Measurements from ENCODE around the gene SAMD4B.
"Not testable (repeated sequence)": the region's sequence is repeated elsewhere in the genome, so short reads cannot be mapped to it uniquely, and the experiment has no call there.

The SAMD4B gene

DNA sequence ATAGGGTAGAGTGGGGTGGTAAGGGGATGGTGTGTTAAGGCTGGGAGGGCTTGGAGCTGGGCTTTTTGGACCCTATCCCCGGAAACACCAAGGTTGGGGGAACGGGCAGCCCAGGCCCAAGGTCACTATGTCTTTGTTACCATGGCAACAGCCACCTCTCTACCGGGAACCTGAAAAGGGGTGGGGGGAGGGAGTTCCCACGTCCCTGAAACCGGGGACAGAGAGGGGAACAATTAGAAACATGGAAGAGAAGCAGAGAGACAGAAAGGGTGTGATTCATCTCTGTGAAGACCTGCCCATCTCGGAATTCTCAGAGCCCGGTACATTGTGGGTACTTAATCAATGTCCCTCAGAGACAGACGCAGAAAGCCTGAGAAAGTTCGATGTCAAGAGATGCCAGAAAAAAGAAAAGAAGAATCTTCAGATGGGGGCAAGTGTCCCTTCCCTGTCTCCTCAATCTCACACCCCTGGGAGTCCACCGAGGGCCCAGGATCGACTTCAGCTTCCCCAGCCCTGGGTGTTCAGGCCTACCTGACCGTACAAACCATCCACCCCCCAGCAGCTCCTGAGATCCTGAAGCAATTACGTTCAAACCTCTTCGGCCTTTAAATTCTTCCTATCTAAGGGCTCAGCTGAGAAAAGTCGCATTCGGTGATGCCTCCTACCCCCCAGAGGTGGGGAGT lies 14.7 kb upstream of the SAMD4B start:
- H3K27ac ChIP-seq = peak overlapping the region; percentile 74
- peaks cover 3% of the 10 kb centered on the region for H3K9me3 ChIP-seq
- peaks cover 69 to 79% of the 10 kb centered on the region in 2 experiments for H3K4me1 ChIP-seq (ENCODE audit: control insufficient read depth in 1 of 2, insufficient read depth in 1 of 2, low read depth in 1 of 2, low read length in 1 of 2)
- peaks cover 7% of the 10 kb centered on the region for H3K27me3 ChIP-seq
- H3K4me3 ChIP-seq (ENCODE audit: low read depth in 1 of 2, low read length in 1 of 2) = peak overlapping the region in 1 of 2 experiments; percentile 38
- no peak for TF ChIP-seq CTCF (IDR thresholded peaks at IDR 0.05)
- peaks cover 81% of the 10 kb centered on the region for H3K36me3 ChIP-seq

- Histone ChIP-seq H3K27me3 (no peaks in the 10 kb centered on the region), H3K4me1 (ENCODE audit: control insufficient read depth in 1 of 2, insufficient read depth in 1 of 2, low read depth in 1 of 2, low read length in 1 of 2) (peaks cover 75 to 86% of the 10 kb centered on the region in 2 experiments), H3K4me3 (ENCODE audit: low read depth in 1 of 2, low read length in 1 of 2) (peak overlapping the region in 1 of 2 experiments; percentile 38), H3K36me3 (peaks cover 87% of the 10 kb centered on the region), H3K9me3 (peaks cover 3% of the 10 kb centered on the region), H3K27ac (peak overlapping the region; percentile 74)
- peak; percentile 97 for TF ChIP-seq CTCF (IDR thresholded peaks at IDR 0.05)
Measured at GRCh38 chr19:39328046-39328705, 14.0 kb upstream of the SAMD4B start.

DNA sequence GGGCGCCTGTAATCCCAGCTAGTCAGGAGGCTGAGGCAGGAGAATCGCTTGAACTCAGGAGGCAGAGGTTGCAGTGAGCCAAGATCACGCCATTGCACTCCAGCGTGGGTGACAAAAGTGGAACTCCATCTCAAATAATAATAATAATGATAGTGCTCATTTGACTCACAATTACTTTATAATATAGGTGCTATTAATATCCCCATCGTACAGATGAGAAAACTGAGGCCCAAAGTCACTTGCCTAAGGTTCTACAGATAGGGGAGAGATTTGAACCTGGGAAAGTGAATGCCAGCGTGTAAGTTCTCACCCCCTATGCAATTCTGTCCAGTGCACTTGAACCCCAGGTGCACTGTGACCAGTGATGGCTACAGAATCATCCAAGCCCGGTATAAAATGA lies 12.3 kb upstream of the SAMD4B start:
- Histone ChIP-seq H3K27me3 (no peaks in the 10 kb centered on the region), H3K4me3 (ENCODE audit: low read depth in 1 of 2, low read length in 1 of 2) (peak overlapping the region in 1 of 2 experiments; percentile 1), H3K4me1 (ENCODE audit: control insufficient read depth in 1 of 2, insufficient read depth in 1 of 2, low read depth in 1 of 2, low read length in 1 of 2) (peaks cover 80 to 87% of the 10 kb centered on the region in 2 experiments), H3K36me3 (peaks cover 82% of the 10 kb centered on the region), H3K9me3 (peaks cover 3% of the 10 kb centered on the region), H3K27ac (peak overlapping the region; percentile 74)
- TF ChIP-seq CTCF (IDR thresholded peaks at IDR 0.05) = no peak

DNA sequence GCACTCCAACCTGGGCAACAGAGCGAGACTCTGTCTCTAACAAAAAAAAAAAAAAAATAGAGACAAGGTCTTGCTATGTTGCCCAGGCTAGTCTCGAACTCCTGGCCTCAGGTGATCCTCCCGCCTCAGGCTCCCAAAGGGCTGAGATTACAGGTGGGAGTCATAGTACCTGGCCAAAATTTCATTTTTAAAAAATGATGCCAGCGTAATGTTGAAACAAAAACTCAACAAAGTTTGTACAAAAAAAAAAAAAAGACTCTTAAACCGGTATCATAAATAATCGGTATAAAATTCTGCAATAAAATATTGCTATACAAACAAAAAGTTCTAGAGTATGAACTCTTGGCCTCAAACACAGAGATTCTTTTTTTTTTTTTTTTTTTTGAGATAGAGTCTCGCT lies 9.9 kb upstream of the SAMD4B start:
- peaks cover 79 to 88% of the 10 kb centered on the region in 2 experiments for H3K4me1 ChIP-seq (ENCODE audit: control insufficient read depth in 1 of 2, insufficient read depth in 1 of 2, low read depth in 1 of 2, low read length in 1 of 2)
- peaks cover 3% of the 10 kb centered on the region for H3K9me3 ChIP-seq
- TF ChIP-seq CTCF (IDR thresholded peaks at IDR 0.05) = no peak
- H3K4me3 ChIP-seq (ENCODE audit: low read depth in 1 of 2, low read length in 1 of 2) = peak overlapping the region; percentile 90 to 96
- peaks cover 58% of the 10 kb centered on the region for H3K36me3 ChIP-seq
- no peaks in the 10 kb centered on the region for H3K27me3 ChIP-seq
- peak overlapping the region; percentile 100 for H3K27ac ChIP-seq

DNA sequence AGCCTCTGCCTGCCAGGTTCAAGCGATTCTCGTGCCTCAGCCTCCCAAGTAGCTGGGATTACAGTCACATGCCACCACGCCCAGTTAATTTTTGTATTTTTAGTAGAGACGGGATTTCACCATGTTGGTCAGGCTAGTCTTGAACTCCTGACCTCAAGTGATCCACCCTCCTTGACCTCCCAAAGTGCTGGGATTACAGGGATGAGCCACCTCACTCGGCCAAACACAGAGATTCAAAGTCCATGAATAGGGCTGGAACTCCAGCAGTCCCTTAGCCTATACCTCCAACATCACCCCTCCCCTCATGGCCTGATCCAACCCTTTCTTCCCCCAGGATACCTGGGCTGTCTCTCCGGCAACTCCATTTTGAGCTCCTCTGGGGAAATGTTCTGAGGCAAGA lies 9.5 kb upstream of the SAMD4B start:
- Histone ChIP-seq H3K4me3 (ENCODE audit: low read depth in 1 of 2, low read length in 1 of 2) (peak overlapping the region; percentile 90 to 96), H3K4me1 (ENCODE audit: control insufficient read depth in 1 of 2, insufficient read depth in 1 of 2, low read depth in 1 of 2, low read length in 1 of 2) (peaks cover 79 to 88% of the 10 kb centered on the region in 2 experiments), H3K27ac (peak overlapping the region; percentile 100), H3K36me3 (peaks cover 54% of the 10 kb centered on the region)
- not testable (repeated sequence) for H3K9me3 ChIP-seq, H3K27me3 ChIP-seq

DNA sequence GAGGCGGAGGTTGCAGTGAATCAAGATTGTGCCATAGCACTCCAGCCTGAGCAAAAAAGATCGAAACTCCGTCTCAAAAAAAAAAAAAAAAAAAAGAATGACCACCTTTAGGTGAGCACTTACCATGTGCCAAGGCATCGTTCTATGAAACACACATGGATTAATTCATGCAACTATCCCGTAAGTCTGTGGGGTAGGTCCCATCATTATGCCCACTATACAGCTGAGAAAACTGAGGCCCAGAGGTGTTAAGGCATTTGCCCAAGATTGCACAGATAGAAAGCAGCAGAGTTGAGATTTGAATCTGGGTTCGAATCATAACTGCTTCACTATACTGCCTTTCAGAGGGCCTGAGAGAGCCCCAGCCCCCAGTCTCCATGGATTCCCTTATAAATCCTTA lies 8.7 kb upstream of the SAMD4B start:
- H3K9me3 ChIP-seq = peaks cover 3% of the 10 kb centered on the region
- peak overlapping the region; percentile 90 to 96 for H3K4me3 ChIP-seq (ENCODE audit: low read depth in 1 of 2, low read length in 1 of 2)
- H3K27me3 ChIP-seq = no peaks in the 10 kb centered on the region
- H3K27ac ChIP-seq = peak overlapping the region; percentile 100
- no peak for TF ChIP-seq CTCF (IDR thresholded peaks at IDR 0.05)
- H3K4me1 ChIP-seq (ENCODE audit: control insufficient read depth in 1 of 2, insufficient read depth in 1 of 2, low read depth in 1 of 2, low read length in 1 of 2) = peaks cover 79 to 86% of the 10 kb centered on the region in 2 experiments
- peaks cover 46% of the 10 kb centered on the region for H3K36me3 ChIP-seq
